OCI-LY1 (cell line): ENCODE measurements around the gene PAX2.

ENCODE experiments used
- H2AFZ ChIP-seq: fragments of 200-600 bp; sonication (generic), shearing (Covaris generic); 2 replicates; pipeline ENCODE4 v1.6.0; 2014; ENCODE audit warnings: antibody characterized with exemption, mild to moderate bottlenecking, low read length
- H3F3A ChIP-seq: fragments of 200-600 bp; sonication (generic), shearing (Covaris generic); 2 replicates; pipeline ENCODE4 v1.6.0; 2014; ENCODE audit warnings: mild to moderate bottlenecking, antibody characterized with exemption, low read length, moderate library complexity; ENCODE audit not compliant: insufficient read depth
- H3K27ac ChIP-seq: fragments of 200-600 bp; sonication (generic); 2 replicates; pipeline ENCODE4 v1.5.1; 2014; ENCODE audit warnings: low read length, mixed run types, mild to moderate bottlenecking, low read depth; ENCODE audit not compliant: poor library complexity, severe bottlenecking
- H3K27me3 ChIP-seq: fragments of 200-600 bp; sonication (generic); 2 replicates; pipeline ENCODE4 v1.6.0; 2014; ENCODE audit warnings: antibody characterized with exemption, mild to moderate bottlenecking, low read length, moderate library complexity; ENCODE audit not compliant: insufficient read depth
- H3K36me3 ChIP-seq: fragments of 200-600 bp; sonication (generic); 2 replicates; pipeline ENCODE4 v1.6.1; 2014; ENCODE audit warnings: mild to moderate bottlenecking, antibody characterized with exemption, low read length, moderate library complexity, mixed read lengths; ENCODE audit not compliant: insufficient read depth
- H3K4me1 ChIP-seq: fragments of 200-600 bp; sonication (generic); 2 replicates; pipeline ENCODE4 v1.5.1; 2014; ENCODE audit warnings: mild to moderate bottlenecking, low read length, moderate library complexity; ENCODE audit not compliant: insufficient read depth, severe bottlenecking
- H3K4me2 ChIP-seq: fragments of 200-600 bp; sonication (generic), shearing (Covaris generic); 2 replicates; pipeline ENCODE4 v1.6.1; 2014; ENCODE audit warnings: low read length
- H3K4me3 ChIP-seq: fragments of 200-600 bp; sonication (generic); 2 replicates; pipeline ENCODE4 v1.5.1; 2014; ENCODE audit warnings: low read length, low read depth, mild to moderate bottlenecking, mixed read lengths; ENCODE audit not compliant: poor library complexity, severe bottlenecking
- H3K79me2 ChIP-seq: fragments of 200-600 bp; shearing (Covaris generic); 2 replicates; pipeline ENCODE4 v1.6.1; 2016; ENCODE audit warnings: mixed run types, low read length, mixed read lengths; ENCODE audit not compliant: insufficient read depth
- H3K9ac ChIP-seq: fragments of 200-600 bp; sonication (generic), shearing (Covaris generic); 2 replicates; pipeline ENCODE4 v1.6.1; 2014; ENCODE audit warnings: mild to moderate bottlenecking, low read length, mixed read lengths
- H3K9me2 ChIP-seq: fragments of 200-600 bp; sonication (generic), shearing (Covaris generic); 2 replicates; pipeline ENCODE4 v1.6.1; 2014; ENCODE audit warnings: low read depth, mild to moderate bottlenecking, low read length, mixed read lengths
- H3K9me3 ChIP-seq: fragments of 200-600 bp; shearing (Covaris generic); 2 replicates; pipeline ENCODE4 v1.6.1; 2014; ENCODE audit warnings: low read length, mixed read lengths
- H4K20me1 ChIP-seq: fragments of 200-600 bp; sonication (generic), shearing (Covaris generic); 2 replicates; pipeline ENCODE4 v1.6.0; 2016; ENCODE audit warnings: mild to moderate bottlenecking, low read length; ENCODE audit not compliant: insufficient read depth
- CTCF ChIP-seq: fragments of 200-600 bp; sonication (generic), shearing (Covaris generic); IDR thresholded peaks from 2 replicates; pipeline ENCODE4 v1.5.1; 2017; ENCODE audit warnings: mild to moderate bottlenecking, antibody characterized with exemption, low read length, moderate library complexity, mixed read lengths
- EZH2 ChIP-seq: fragments of 200-600 bp; sonication (generic), shearing (Covaris generic); IDR thresholded peaks from 2 replicates; pipeline ENCODE4 v1.8.0; 2017; ENCODE audit warnings: borderline replicate concordance, mixed run types, mild to moderate bottlenecking, antibody characterized with exemption, low read length, moderate library complexity, mixed read lengths

Gene PAX2

GRCh38 chr10:100877461-100877850 is 132.1 kb downstream of the PAX2 start:
- Histone ChIP-seq H4K20me1 (no peaks in the 10 kb centered on the region), H3K79me2 (no peaks in the 10 kb centered on the region), H3K27me3 (no peaks in the 10 kb centered on the region), H3K27ac (no peak overlapping the region), H3K9me2 (no peaks in the 10 kb centered on the region), H3K4me2 (no peak overlapping the region), H3F3A (no peaks in the 10 kb centered on the region), H3K9ac (no peak overlapping the region), H2AFZ (no peak overlapping the region), H3K4me3 (no peak overlapping the region), H3K4me1 (no peaks in the 10 kb centered on the region), H3K36me3 (no peaks in the 10 kb centered on the region), H3K9me3 (no peaks in the 10 kb centered on the region)
- no peak for TF ChIP-seq CTCF
- no peak for TF ChIP-seq EZH2

- Histone ChIP-seq H4K20me1 (no peaks in the 10 kb centered on the region), H3K4me3 (no peak overlapping the region), H3K36me3 (no peaks in the 10 kb centered on the region), H3K9me3 (no peaks in the 10 kb centered on the region), H3K27ac (no peak overlapping the region), H3K9me2 (no peaks in the 10 kb centered on the region), H3K4me2 (no peak overlapping the region), H3K9ac (no peak overlapping the region), H3K79me2 (no peaks in the 10 kb centered on the region), H3K27me3 (no peaks in the 10 kb centered on the region), H3K4me1 (no peaks in the 10 kb centered on the region), H2AFZ (no peak overlapping the region), H3F3A (no peaks in the 10 kb centered on the region)
- no peak for TF ChIP-seq EZH2
- TF ChIP-seq CTCF: peak; percentile 27; the same call in 1 of the 2 replicates
Observed at GRCh38 chr10:100878291-100878910, 133.0 kb downstream of the PAX2 start.
